H9 (cell line): ENCODE results near the gene SPESP1. TPM values are rescaled to one million over a fixed set of nuclear protein-coding genes. Genes with fewer than 3 reads are reported as not detected.

ENCODE experiments used
- DNase-seq: peaks from one replicate; pipeline ENCODE4 v3.0.0-alpha.2; 2017
- H2AFZ ChIP-seq: one replicate; pipeline ENCODE4 v1.6.1; 2013; ENCODE audit warnings: mild to moderate bottlenecking, low read length, control low read depth, moderate library complexity
- H2AK5ac ChIP-seq: 2 replicates; pipeline ENCODE4 v1.6.1; 2013; ENCODE audit warnings: low read length, control low read depth, mixed read lengths; ENCODE audit not compliant: insufficient read length
- H2BK120ac ChIP-seq: one replicate; pipeline ENCODE4 v1.6.1; 2013; ENCODE audit warnings: low read depth, mild to moderate bottlenecking, low read length, control low read depth, inconsistent platforms; ENCODE audit not compliant: poor library complexity, severe bottlenecking
- H2BK12ac ChIP-seq: 2 replicates; pipeline ENCODE4 v1.6.1; 2013; ENCODE audit warnings: low read length, control low read depth, mixed read lengths, low read depth; ENCODE audit not compliant: insufficient read length
- H2BK15ac ChIP-seq: 2 replicates; pipeline ENCODE4 v1.6.1; 2013; ENCODE audit warnings: low read depth, low read length, control low read depth
- H2BK20ac ChIP-seq: one replicate; pipeline ENCODE4 v1.6.1; 2013; ENCODE audit warnings: low read depth, mild to moderate bottlenecking, low read length, control low read depth, inconsistent platforms; ENCODE audit not compliant: poor library complexity, severe bottlenecking
- H2BK5ac ChIP-seq: 2 replicates; pipeline ENCODE4 v1.6.1; 2013; ENCODE audit warnings: low read length, control low read depth, mixed read lengths; ENCODE audit not compliant: insufficient read length
- H3K14ac ChIP-seq: 2 replicates; pipeline ENCODE4 v1.6.1; 2013; ENCODE audit warnings: low read length, control low read depth; ENCODE audit not compliant: insufficient read depth
- H3K18ac ChIP-seq: 2 replicates; pipeline ENCODE4 v1.6.1; 2013; ENCODE audit warnings: low read depth, mild to moderate bottlenecking, mixed read lengths, low read length, control low read depth; ENCODE audit not compliant: insufficient read length
- H3K23ac ChIP-seq: 2 replicates; pipeline ENCODE4 v1.6.1; 2013; ENCODE audit warnings: low read length, control low read depth, mixed read lengths, low read depth; ENCODE audit not compliant: insufficient read length
- H3K23me2 ChIP-seq: 2 replicates; pipeline ENCODE4 v1.6.1; 2013; ENCODE audit warnings: low read depth, mild to moderate bottlenecking, mixed read lengths, low read length, control low read depth; ENCODE audit not compliant: insufficient read length, poor library complexity, severe bottlenecking
- H3K27ac ChIP-seq: 2 replicates; pipeline ENCODE4 v1.5.1; 2013; ENCODE audit warnings: low read length, control low read depth, mixed read lengths, low read depth; ENCODE audit not compliant: insufficient read length
- H3K27me3 ChIP-seq: 2 replicates; pipeline ENCODE4 v1.6.1; 2013; ENCODE audit warnings: low read length, control low read depth, inconsistent platforms; ENCODE audit not compliant: insufficient read depth
- H3K4ac ChIP-seq: 2 replicates; pipeline ENCODE4 v1.6.1; 2013; ENCODE audit warnings: low read depth, mild to moderate bottlenecking, control low read depth, inconsistent platforms, low read length, moderate library complexity
- H3K4me1 ChIP-seq: 2 replicates; pipeline ENCODE4 v1.6.1; 2013; ENCODE audit warnings: low read length, control low read depth, inconsistent platforms; ENCODE audit not compliant: insufficient read depth
- H3K4me2 ChIP-seq: 2 replicates; pipeline ENCODE4 v1.6.1; 2013; ENCODE audit warnings: low read length, control low read depth, mixed read lengths; ENCODE audit not compliant: insufficient read length, insufficient read depth
- H3K56ac ChIP-seq: 2 replicates; pipeline ENCODE4 v1.6.1; 2013; ENCODE audit warnings: low read depth, mild to moderate bottlenecking, mixed read lengths, low read length, control low read depth; ENCODE audit not compliant: insufficient read length
- H3K79me1 ChIP-seq: 2 replicates; pipeline ENCODE4 v1.6.1; 2013; ENCODE audit warnings: low read depth, mild to moderate bottlenecking, moderate library complexity, low read length, control low read depth, inconsistent platforms; ENCODE audit not compliant: insufficient read depth, poor library complexity, severe bottlenecking
- H3K79me2 ChIP-seq: 2 replicates; pipeline ENCODE4 v1.6.1; 2013; ENCODE audit warnings: low read length, control low read depth, inconsistent platforms; ENCODE audit not compliant: insufficient read depth
- H3K9ac ChIP-seq: 2 replicates; pipeline ENCODE4 v1.6.1; 2013; ENCODE audit warnings: low read length, control low read depth, mixed read lengths; ENCODE audit not compliant: insufficient read length; ENCODE audit errors: extremely low read depth
- H3K9me3 ChIP-seq: one replicate; pipeline ENCODE4 v1.6.1; 2013; ENCODE audit warnings: low read depth, low read length, inconsistent platforms; ENCODE audit not compliant: control insufficient read depth
- H3T11ph ChIP-seq: one replicate; pipeline ENCODE4 v1.6.1; 2013; ENCODE audit warnings: mild to moderate bottlenecking, low read length, control low read depth, inconsistent platforms
- H4K20me1 ChIP-seq: one replicate; pipeline ENCODE4 v1.6.1; 2013; ENCODE audit not compliant: control insufficient read depth, insufficient read length, insufficient read depth
- H4K5ac ChIP-seq: 2 replicates; pipeline ENCODE4 v1.6.1; 2013; ENCODE audit warnings: low read depth, mild to moderate bottlenecking, mixed read lengths, low read length, control low read depth; ENCODE audit not compliant: insufficient read length
- H4K8ac ChIP-seq: replicated peaks from 2 replicates; pipeline ENCODE4 v1.6.1; 2013; ENCODE audit warnings: low read length, control low read depth, mixed read lengths, low read depth; ENCODE audit not compliant: insufficient read length
- H4K91ac ChIP-seq: 2 replicates; pipeline ENCODE4 v1.6.1; 2013; ENCODE audit warnings: low read depth, mild to moderate bottlenecking, moderate library complexity, mixed read lengths, low read length, control low read depth; ENCODE audit not compliant: insufficient read length
- H3K27ac Mint-ChIP-seq, 3 experiments: 2 replicates in 2 of 3; 3 replicates in 1 of 3; pipeline ENCODE4 v1.8.0; 2020 to 2021; ENCODE audit warnings: mixed read lengths in 3 of 3, mild to moderate bottlenecking in 1 of 3, moderate library complexity in 1 of 3
- H3K27me3 Mint-ChIP-seq: 2 replicates; pipeline ENCODE4 v1.8.0; 2021; ENCODE audit warnings: low read depth, mild to moderate bottlenecking, moderate library complexity, mixed read lengths
- H3K36me3 Mint-ChIP-seq, 3 experiments: 2 replicates in 2 of 3; 3 replicates in 1 of 3; pipeline ENCODE4 v1.8.0; 2020 to 2021; ENCODE audit warnings: low read depth in 3 of 3, mixed read lengths in 3 of 3; ENCODE audit not compliant: insufficient read depth in 1 of 3
- H3K4me1 Mint-ChIP-seq, 2 experiments: 2 replicates each; pipeline ENCODE4 v1.8.0; 2020; ENCODE audit warnings: mixed read lengths in 2 of 2
- H3K4me3 Mint-ChIP-seq, 2 experiments: 2 replicates in 1 of 2; 3 replicates in 1 of 2; pipeline ENCODE4 v1.8.0; 2020 to 2021; ENCODE audit warnings: mild to moderate bottlenecking in 2 of 2, mixed read lengths in 2 of 2, moderate library complexity in 1 of 2
- H3K9me3 Mint-ChIP-seq, 2 experiments: 2 replicates in 1 of 2; 3 replicates in 1 of 2; pipeline ENCODE4 v1.8.0; 2020; ENCODE audit warnings: mild to moderate bottlenecking in 2 of 2, mixed read lengths in 2 of 2, moderate library complexity in 1 of 2
- CTCF ChIP-seq: fragments of 200-600 bp; sonication (generic); conservative IDR thresholded peaks from 3 replicates; pipeline ENCODE4 v1.8.0; 2021; ENCODE audit warnings: antibody characterized with exemption, mild to moderate bottlenecking
- WGBS: extraction: QIAGEN DNeasy Blood & Tissue Kit; methylation state at CpG from one replicate; pipeline ENCODE4 v1.1.7; 2013; ENCODE audit warnings: missing lambda C conversion rate, low lambda C conversion rate, mixed read lengths; ENCODE audit not compliant: insufficient read length; ENCODE audit errors: extremely low coverage; 5-methylcytosine and 5-hydroxymethylcytosine counted together
- total RNA-seq: library from RNA; stranded (reverse); gene quantifications from 2 replicates; pipeline ENCODE4 v1.2.1, GENCODE V29; 2021

SPESP1 gene
- total RNA-seq, 1 experiment from 2014 or later = not detected

- Mint-ChIP-seq H3K27me3 (peaks cover 39% of the 10 kb centered on the region), H3K4me3 (no peak overlapping the region), H3K4me1 (peaks cover 21% of the 10 kb centered on the region in 2 experiments), H3K9me3 (peaks cover 15 to 21% of the 10 kb centered on the region in 2 experiments), H3K27ac (no peak overlapping the region), H3K36me3 (peaks cover 7 to 22% (median 12%) of the 10 kb centered on the region in 3 experiments)
- Histone ChIP-seq H3K23me2 (no peaks in the 10 kb centered on the region), H2BK5ac (no peak overlapping the region), H4K5ac (no peak overlapping the region), H2BK20ac (no peak overlapping the region), H2AK5ac (no peak overlapping the region), H3K4me2 (no peak overlapping the region), H4K20me1 (no peaks in the 10 kb centered on the region), H3T11ph (no peak overlapping the region), H3K4ac (no peak overlapping the region), H3K27me3 (no peaks in the 10 kb centered on the region), H3K9ac (no peak overlapping the region), H3K23ac (no peak overlapping the region), H4K91ac (no peak overlapping the region), H4K8ac (no peak overlapping the region), H3K79me1 (no peaks in the 10 kb centered on the region), H3K18ac (no peak overlapping the region), H3K4me1 (peaks cover 2% of the 10 kb centered on the region; the same call in 1 of the 2 replicates), H3K79me2 (no peaks in the 10 kb centered on the region), H3K27ac (no peak overlapping the region), H2BK12ac (no peak overlapping the region), H2BK120ac (no peak overlapping the region), H3K56ac (no peak overlapping the region), H3K9me3 (no peaks in the 10 kb centered on the region), H2AFZ (no peak overlapping the region), H3K14ac (no peak overlapping the region), H2BK15ac (no peak overlapping the region)
- no peak for DNase-seq
- no peak for TF ChIP-seq CTCF
- no CpG with 5 or more reads among the region's 6 CpGs for WGBS
Measured at GRCh38 chr15:68987120-68987519, 56.8 kb downstream of the SPESP1 start.
